ENCODE results near the gene TREX2.

GRCh38 chrX:153460826-153461225 lies 15.0 kb upstream of the TREX2 start:
- TF ChIP-seq, protein P1, sequence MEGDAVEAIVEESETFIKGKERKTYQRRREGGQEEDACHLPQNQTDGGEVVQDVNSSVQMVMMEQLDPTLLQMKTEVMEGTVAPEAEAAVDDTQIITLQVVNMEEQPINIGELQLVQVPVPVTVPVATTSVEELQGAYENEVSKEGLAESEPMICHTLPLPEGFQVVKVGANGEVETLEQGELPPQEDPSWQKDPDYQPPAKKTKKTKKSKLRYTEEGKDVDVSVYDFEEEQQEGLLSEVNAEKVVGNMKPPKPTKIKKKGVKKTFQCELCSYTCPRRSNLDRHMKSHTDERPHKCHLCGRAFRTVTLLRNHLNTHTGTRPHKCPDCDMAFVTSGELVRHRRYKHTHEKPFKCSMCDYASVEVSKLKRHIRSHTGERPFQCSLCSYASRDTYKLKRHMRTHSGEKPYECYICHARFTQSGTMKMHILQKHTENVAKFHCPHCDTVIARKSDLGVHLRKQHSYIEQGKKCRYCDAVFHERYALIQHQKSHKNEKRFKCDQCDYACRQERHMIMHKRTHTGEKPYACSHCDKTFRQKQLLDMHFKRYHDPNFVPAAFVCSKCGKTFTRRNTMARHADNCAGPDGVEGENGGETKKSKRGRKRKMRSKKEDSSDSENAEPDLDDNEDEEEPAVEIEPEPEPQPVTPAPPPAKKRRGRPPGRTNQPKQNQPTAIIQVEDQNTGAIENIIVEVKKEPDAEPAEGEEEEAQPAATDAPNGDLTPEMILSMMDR (IDR thresholded peaks at IDR 0.05; ENCODE audit: low read length): peak; percentile 59; the same call in 1 of the 2 replicates
- no peak for TF ChIP-seq EZH2 (IDR thresholded peaks at IDR 0.05; ENCODE audit: borderline replicate concordance, low read length)
